Left renal pelvis (tissue), 4 donors: ENCODE data around the gene GCNA. TPM values are rescaled to one million over a fixed set of nuclear protein-coding genes. Genes with fewer than 3 reads are reported as not detected.
A peak's percentile ranks its signal among the peaks of the same experiment; 100 is the strongest.

Experiments
- DNase-seq, 4 donors: peaks; one replicate each; pipeline ENCODE4 v3.0.0-alpha.2; 2013; ENCODE audit warnings: low read depth in 4 of 4, low spot score in 3 of 4
- polyA plus RNA-seq, 4 donors: library from polyadenylated mRNA; unstranded; fragments of 120-200 nt; gene quantifications; one replicate each; pipeline ENCODE4 v1.2.1, GENCODE V29; 2013; ENCODE audit not compliant: insufficient read length in 4 of 4

The GCNA gene
- polyA plus RNA-seq, 4 donors: 1.7 to 4.6 (median 2.0) TPM

GRCh38 chrX:71612256-71612655 lies 34.0 kb downstream of the GCNA start:
- no peak for DNase-seq

GRCh38 chrX:71615056-71615455 lies 36.8 kb downstream of the GCNA start:
- DNase-seq: no peak

- no peak for DNase-seq
Measured at GRCh38 chrX:71615954-71616353, 37.7 kb downstream of the GCNA start.

- DNase-seq: no peak
Measured at GRCh38 chrX:71616672-71617529, 38.7 kb downstream of the GCNA start.

GRCh38 chrX:71617742-71618141 lies 39.5 kb downstream of the GCNA start:
- DNase-seq: no peak

- no peak for DNase-seq
Measured at GRCh38 chrX:71618303-71618721, 40.1 kb downstream of the GCNA start, which contains the start of gene CXCR3. CXCR3 (minus strand) TSS chrX:71618511; CDS start chrX:71618449, 62 bp downstream.

GRCh38 chrX:71618787-71619186 lies 40.5 kb downstream of the GCNA start:
- no peak for DNase-seq

- no peak for DNase-seq
Measured at GRCh38 chrX:71619193-71619592, 41.0 kb downstream of the GCNA start.

GRCh38 chrX:71619986-71620385 lies 41.7 kb downstream of the GCNA start:
- no peak for DNase-seq

- no peak for DNase-seq
Measured at GRCh38 chrX:71621603-71622002, 43.4 kb downstream of the GCNA start.

GRCh38 chrX:71622032-71622575 lies 43.9 kb downstream of the GCNA start:
- DNase-seq: no peak

GRCh38 chrX:71622576-71623450 lies 44.6 kb downstream of the GCNA start:
- DNase-seq: peak in 3 of 4 donors; percentile 18 to 24 (median 22)

GRCh38 chrX:71623714-71624113 lies 45.5 kb downstream of the GCNA start:
- DNase-seq: no peak

GRCh38 chrX:71625471-71625870 lies 47.2 kb downstream of the GCNA start:
- DNase-seq: no peak

- no peak for DNase-seq
Measured at GRCh38 chrX:71626576-71626975, 48.3 kb downstream of the GCNA start.

- no peak for DNase-seq
Measured at GRCh38 chrX:71627588-71628404, 49.6 kb downstream of the GCNA start.

GRCh38 chrX:71629467-71629866 lies 51.2 kb downstream of the GCNA start:
- no peak for DNase-seq

- DNase-seq: no peak
Measured at GRCh38 chrX:71632923-71633657, 54.9 kb downstream of the GCNA start.

- DNase-seq: no peak
Measured at GRCh38 chrX:71634366-71634765, 56.1 kb downstream of the GCNA start.
